Osteoblast (primary cell): Measurements from ENCODE around the gene FBXO21. TPM values are rescaled to one million over a fixed set of nuclear protein-coding genes. Genes with fewer than 3 reads are reported as not detected.
A peak's percentile ranks its signal among the peaks of the same experiment; 100 is the strongest.

Experiments used
- DNase-seq: peaks from one replicate; pipeline ENCODE4 v3.0.0; 2011; ENCODE audit warnings: low spot score, mixed read lengths; ENCODE audit not compliant: insufficient read length; ENCODE audit errors: missing footprints
- H2AFZ ChIP-seq: 2 replicates; pipeline ENCODE4 v1.6.0; 2011; ENCODE audit warnings: mild to moderate bottlenecking, low read length
- H3K27ac ChIP-seq: 2 replicates; pipeline ENCODE4 v1.5.1; 2011; ENCODE audit warnings: mild to moderate bottlenecking, low read depth, low read length, moderate library complexity
- H3K27me3 ChIP-seq: 2 replicates; pipeline ENCODE4 v1.6.0; 2012; ENCODE audit warnings: mild to moderate bottlenecking, control low read depth, inconsistent platforms, low read length, moderate library complexity; ENCODE audit not compliant: insufficient read depth
- H3K36me3 ChIP-seq: 2 replicates; pipeline ENCODE4 v1.5.1; 2011; ENCODE audit warnings: mild to moderate bottlenecking, low read length, control low read depth, moderate library complexity; ENCODE audit not compliant: insufficient read depth
- H3K4me1 ChIP-seq: 2 replicates; pipeline ENCODE4 v1.5.1; 2011; ENCODE audit warnings: mild to moderate bottlenecking, low read length, control low read depth, moderate library complexity; ENCODE audit not compliant: insufficient read depth
- H3K4me2 ChIP-seq: 2 replicates; pipeline ENCODE4 v1.6.0; 2011; ENCODE audit warnings: mild to moderate bottlenecking, low read length; ENCODE audit not compliant: insufficient read depth
- H3K4me3 ChIP-seq: fragments of 200-600 bp; sonication (generic); 3 replicates; pipeline ENCODE4 v1.5.1; 2012; ENCODE audit warnings: mild to moderate bottlenecking, low read length, inconsistent platforms; ENCODE audit not compliant: insufficient read depth
- H3K79me2 ChIP-seq: 2 replicates; pipeline ENCODE4 v1.6.0; 2012; ENCODE audit warnings: mild to moderate bottlenecking, low read length, control low read depth, inconsistent platforms; ENCODE audit not compliant: insufficient read depth
- H3K9me3 ChIP-seq: 2 replicates; pipeline ENCODE4 v1.5.1; 2011; ENCODE audit warnings: low read depth, low read length, control low read depth
- H4K20me1 ChIP-seq: 2 replicates; pipeline ENCODE4 v1.6.0; 2012; ENCODE audit warnings: mild to moderate bottlenecking, low read length, control low read depth; ENCODE audit not compliant: insufficient read depth
- CTCF ChIP-seq: IDR thresholded peaks from 2 replicates; pipeline ENCODE4 v1.5.1; 2011; ENCODE audit warnings: mild to moderate bottlenecking, low read depth, low read length, moderate library complexity; ENCODE audit errors: extremely low read depth
- total RNA-seq: library from RNA; depleted of rRNA; stranded (reverse); fragments of >200 nt; gene quantifications from 2 replicates; pipeline ENCODE4 v1.2.3, GENCODE V29; 2012

The FBXO21 gene
- total RNA-seq, 1 donor = 81.1 TPM

- Histone ChIP-seq H3K4me1 (peaks cover 8% of the 10 kb centered on the region), H3K79me2 (peaks cover 21% of the 10 kb centered on the region), H3K4me3 (no peak overlapping the region), H3K27me3 (peaks cover 11% of the 10 kb centered on the region), H4K20me1 (no peaks in the 10 kb centered on the region), H3K4me2 (no peak overlapping the region), H3K36me3 (no peaks in the 10 kb centered on the region), H3K27ac (no peak overlapping the region), H3K9me3 (no peaks in the 10 kb centered on the region), H2AFZ (no peak overlapping the region)
- DNase-seq = peak; percentile 66
- TF ChIP-seq CTCF = no peak
Measured at GRCh38 chr12:117192057-117192456, 1.8 kb upstream of the FBXO21 start.

DNA sequence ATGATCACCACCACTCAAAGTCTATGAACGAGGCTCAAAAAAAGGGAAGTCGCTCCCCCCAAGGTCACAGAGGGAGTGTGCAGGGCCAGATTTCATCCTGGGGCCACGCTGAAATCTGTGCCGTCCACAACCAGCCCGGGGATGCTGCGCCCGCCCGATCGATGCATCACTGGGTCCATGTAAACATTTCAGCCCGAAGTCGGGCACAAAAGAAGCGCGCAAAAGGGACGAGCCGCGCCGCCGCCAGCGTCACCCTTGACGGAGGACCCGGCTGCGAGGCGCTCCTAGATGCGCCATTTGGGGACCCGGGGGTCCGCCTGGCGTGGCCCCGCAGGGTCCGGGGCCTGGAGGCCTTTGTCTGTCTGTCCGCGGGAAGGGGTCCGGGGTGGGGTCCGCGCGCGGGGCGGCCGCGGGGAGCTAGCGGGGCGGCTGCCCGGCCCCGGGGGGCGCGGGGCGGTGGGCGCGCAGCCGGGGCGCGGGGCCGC is 503 bp downstream of the FBXO21 start:
- no peak for TF ChIP-seq CTCF
- Histone ChIP-seq H3K4me1 (peaks cover 8% of the 10 kb centered on the region), H3K4me2 (peak overlapping the region; percentile 84), H3K9me3 (no peaks in the 10 kb centered on the region), H3K36me3 (peaks cover 17% of the 10 kb centered on the region), H2AFZ (peak overlapping the region; percentile 95), H3K27me3 (peaks cover 11% of the 10 kb centered on the region), H4K20me1 (no peaks in the 10 kb centered on the region), H3K4me3 (peak overlapping the region; percentile 83), H3K27ac (peak overlapping the region; percentile 68), H3K79me2 (peaks cover 21% of the 10 kb centered on the region)
- peak; percentile 89 for DNase-seq

DNA sequence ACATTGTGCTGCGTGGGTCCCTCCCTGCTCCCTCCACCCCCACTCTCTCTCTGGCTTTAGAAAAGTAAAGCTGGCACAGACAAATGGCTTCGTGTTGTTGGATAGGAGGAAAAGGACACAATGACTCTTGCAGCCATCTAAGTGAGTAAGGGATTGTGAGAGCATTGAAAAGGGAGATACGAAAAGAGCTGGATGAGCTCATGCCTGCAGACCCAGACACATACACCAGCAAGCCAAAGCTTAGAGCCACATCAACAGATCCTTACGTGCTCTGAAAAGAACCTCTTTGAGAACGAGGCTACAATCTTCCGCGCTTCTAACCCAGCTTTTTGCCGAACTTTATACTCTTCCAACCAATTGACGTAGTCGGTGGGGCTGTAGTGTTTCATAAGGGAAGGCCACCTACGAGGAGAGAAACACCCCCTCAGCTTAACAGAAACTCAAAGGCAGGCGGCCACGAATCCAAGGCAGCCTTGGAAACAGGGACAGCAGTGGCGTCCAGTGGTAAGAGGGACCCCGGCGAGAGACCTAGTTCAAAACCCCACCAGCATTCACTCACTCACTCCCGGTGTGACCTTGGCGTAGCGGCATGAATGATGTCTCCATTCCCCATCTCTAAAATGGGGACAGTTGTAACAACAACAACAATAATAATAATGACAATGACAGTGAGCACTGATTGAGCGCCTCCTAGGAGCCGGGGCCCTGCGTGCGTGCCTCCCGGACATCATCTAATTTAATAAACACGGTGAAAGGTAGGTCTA is 1.1 kb downstream of the FBXO21 start:
- peak overlapping the region; percentile 84 for H3K4me2 ChIP-seq
- H3K4me3 ChIP-seq = peak overlapping the region; percentile 83
- no peak for TF ChIP-seq CTCF
- peak overlapping the region; percentile 56 for H3K27ac ChIP-seq
- peaks cover 8% of the 10 kb centered on the region for H3K4me1 ChIP-seq
- peaks cover 11% of the 10 kb centered on the region for H3K27me3 ChIP-seq
- peaks cover 21% of the 10 kb centered on the region for H3K36me3 ChIP-seq
- DNase-seq = peak; percentile 94
- no peaks in the 10 kb centered on the region for H3K9me3 ChIP-seq
- H2AFZ ChIP-seq = peak overlapping the region; percentile 85
- no peaks in the 10 kb centered on the region for H4K20me1 ChIP-seq
- H3K79me2 ChIP-seq = peaks cover 21% of the 10 kb centered on the region

- H4K20me1 ChIP-seq = no peaks in the 10 kb centered on the region
- no peak overlapping the region for H3K4me3 ChIP-seq
- no peak for DNase-seq
- no peak overlapping the region for H3K4me2 ChIP-seq
- no peak overlapping the region for H3K27ac ChIP-seq
- TF ChIP-seq CTCF = no peak
- H3K9me3 ChIP-seq = no peaks in the 10 kb centered on the region
- no peak overlapping the region for H2AFZ ChIP-seq
- peaks cover 21% of the 10 kb centered on the region for H3K36me3 ChIP-seq
- H3K27me3 ChIP-seq = peaks cover 8% of the 10 kb centered on the region
- H3K4me1 ChIP-seq = peaks cover 8% of the 10 kb centered on the region
- peaks cover 21% of the 10 kb centered on the region for H3K79me2 ChIP-seq
Measured at GRCh38 chr12:117188121-117188665, 2.1 kb downstream of the FBXO21 start.
